K562 (cell line): ENCODE data around the gene LIX1L. TPM values are rescaled to one million over a fixed set of nuclear protein-coding genes. Genes with fewer than 3 reads are reported as not detected.
"Not testable (repeated sequence)": the region's sequence is repeated elsewhere in the genome, so short reads cannot be mapped to it uniquely, and the experiment has no call there.

Source experiments
- ATAC-seq: fragments of 200-7000 bp; cut with Tn5 transposase; 3 replicates; pipeline ENCODE4 v1.9.1; 2020; ENCODE audit warnings: moderate library complexity
- BruUV-seq: library from RNA; stranded (reverse); fragments of 400-500 nt; replicated peaks from 2 replicates; lab custom pipeline; 2021; lab: Mats Ljungman, UMichigan
- CTCF ChIA-PET: fragments of 300-600 bp; formaldehyde crosslinking; extraction: SDS; loops from one replicate; lab custom pipeline; 2021; ENCODE audit warnings: low intra/inter-chr PET ratio; lab: Yijun Ruan, JAX
- POLR2A ChIA-PET: fragments of 300-600, 350-650 bp; sonication (Branson Sonifier 250); formaldehyde crosslinking; extraction: SDS; loops from one replicate; lab custom pipeline; 2021; ENCODE audit warnings: antibody characterized with exemption, inconsistent platforms; lab: Yijun Ruan, JAX
- DNase-seq, 4 experiments: peaks; one replicate each; pipeline versions ENCODE4 v3.0.0 to v3.0.0-alpha.2; 2011 to 2018; ENCODE audit warnings: low spot score in 3 of 4, mixed read lengths in 3 of 4; ENCODE audit errors: extremely low read depth in 1 of 4
- FAIRE-seq: peaks from 2 replicates; lab custom pipeline; 2011; peaks lifted over from hg19 to GRCh38; lab: Jason Lieb, UNC
- H2AFZ ChIP-seq: 2 replicates; pipeline ENCODE4 v1.6.0; 2011; ENCODE audit warnings: low read depth, low read length, control low read depth, inconsistent platforms
- H3K27ac ChIP-seq: fragments of 200-600 bp; 3 replicates; pipeline ENCODE4 v1.8.0; 2011; ENCODE audit warnings: low read depth, mild to moderate bottlenecking, control low read depth, inconsistent platforms, low read length, moderate library complexity, mixed read lengths; ENCODE audit errors: extremely low read depth
- H3K27me3 ChIP-seq, 2 experiments: fragments of 300-600 bp in 1 of 2; 2 replicates in 1 of 2; 3 replicates in 1 of 2; pipeline versions ENCODE4 v1.6.0 to v1.8.0; 2011; ENCODE audit warnings: inconsistent platforms in 2 of 2, low read length in 2 of 2, mild to moderate bottlenecking in 1 of 2, mixed read lengths in 1 of 2, moderate library complexity in 1 of 2; ENCODE audit not compliant: control insufficient read depth in 2 of 2, insufficient read depth in 2 of 2
- H3K36me3 ChIP-seq: fragments of 300-600 bp; 3 replicates; pipeline ENCODE4 v1.8.0; 2011; ENCODE audit warnings: mild to moderate bottlenecking, low read length, inconsistent platforms; ENCODE audit not compliant: control insufficient read depth, insufficient read depth
- H3K4me1 ChIP-seq, 2 experiments: fragments of 200-600 bp in 1 of 2; replicated peaks in 1 of 2; 2 replicates in 1 of 2; 3 replicates in 1 of 2; pipeline versions ENCODE4 v1.5.1 to v1.8.0; 2011; ENCODE audit warnings: inconsistent platforms in 2 of 2, low read length in 2 of 2, mild to moderate bottlenecking in 1 of 2, mixed read lengths in 1 of 2, moderate library complexity in 1 of 2; ENCODE audit not compliant: control insufficient read depth in 2 of 2, insufficient read depth in 2 of 2
- H3K4me2 ChIP-seq: 2 replicates; pipeline ENCODE4 v1.6.1; 2011; ENCODE audit warnings: low read length, control low read depth, inconsistent platforms, mixed read lengths; ENCODE audit not compliant: insufficient read depth
- H3K4me3 ChIP-seq: fragments of 200-600 bp; sonication (generic), shearing (Covaris generic); 2 replicates; pipeline ENCODE4 v1.5.1; 2016; ENCODE audit warnings: control low read depth, inconsistent platforms
- H3K79me2 ChIP-seq: fragments of 200-600 bp; 3 replicates; pipeline ENCODE4 v1.8.0; 2011; ENCODE audit warnings: low read length, inconsistent platforms; ENCODE audit not compliant: control insufficient read depth, insufficient read depth
- H3K9ac ChIP-seq, 2 experiments: 2 replicates each; pipeline versions ENCODE4 v1.6.0 to v1.6.1; 2011; ENCODE audit warnings: low read depth in 2 of 2, low read length in 2 of 2, control low read depth in 1 of 2, inconsistent platforms in 1 of 2, mild to moderate bottlenecking in 1 of 2, mixed read lengths in 1 of 2; ENCODE audit not compliant: insufficient read depth in 1 of 2
- H3K9me1 ChIP-seq: one replicate; pipeline ENCODE4 v1.6.0; 2011; ENCODE audit warnings: inconsistent platforms, mild to moderate bottlenecking, low read length, moderate library complexity; ENCODE audit not compliant: control insufficient read depth, insufficient read depth
- H3K9me3 ChIP-seq: replicated peaks from 2 replicates; pipeline ENCODE4 v1.5.1; 2011; ENCODE audit warnings: low read depth, low read length, inconsistent platforms; ENCODE audit not compliant: control insufficient read depth, insufficient read depth
- H4K20me1 ChIP-seq: replicated peaks from 2 replicates; pipeline ENCODE4 v1.6.1; 2011; ENCODE audit warnings: low read length, inconsistent platforms, mixed read lengths; ENCODE audit not compliant: control insufficient read depth, insufficient read depth
- BCOR ChIP-seq: fragments of 450-650 bp; IDR thresholded peaks from 2 replicates; pipeline ENCODE4 v1.6.1; 2016
- KDM1A ChIP-seq, 2 experiments: fragments of 450-650 bp; IDR thresholded peaks; 2 replicates each; pipeline ENCODE4 v1.6.1; 2016; ENCODE audit warnings: mild to moderate bottlenecking in 2 of 2
- PBX2 ChIP-seq, 2 experiments: IDR thresholded peaks in 1 of 2; conservative IDR thresholded peaks in 1 of 2; 2 replicates each; pipeline ENCODE4 v1.6.1; 2016; ENCODE audit warnings: low read depth in 2 of 2, mild to moderate bottlenecking in 1 of 2, missing compliant biosample characterization in 1 of 2, missing genetic modification characterization in 1 of 2, moderate library complexity in 1 of 2
- WGBS: fragments of 100-300 bp; shearing (Covaris generic); methylation state at CpG from one replicate; pipeline ENCODE4 v1.1.6; 2016; ENCODE audit warnings: low coverage, mixed read lengths; ENCODE audit not compliant: insufficient coverage; ENCODE audit errors: missing lambda C conversion rate; 5-methylcytosine and 5-hydroxymethylcytosine counted together
- in situ Hi-C: fragments of 300-500 bp; cut with MboI; formaldehyde crosslinking; loops from 4 replicates; pipeline ENCODE4 v1.15.0; 2018; ENCODE audit warnings: inconsistent platforms, mixed read lengths
- intact Hi-C: fragments of 100-400 bp; cut with micrococcal nuclease; formaldehyde crosslinking; loops from 2 replicates; pipeline ENCODE4 v1.14.2; 2022
- polyA plus RNA-seq, 8 experiments: library from polyadenylated mRNA; depleted of rRNA in 4 of 8; stranded (reverse) in 5 of 8; unstranded in 3 of 8; fragments of >200 nt; fragmentation: Nextera tagmentation in 2 of 8; fragmentation: Illumina TruSeq in 1 of 8; extraction: Ambion mirVana in 2 of 8; extraction: Trizol in 1 of 8; gene quantifications; 2 replicates each; pipeline versions ENCODE4 v1.2.1 to v1.2.3, GENCODE V29; 2011 to 2014; ENCODE audit warnings: inconsistent platforms in 1 of 8, missing spikeins in 1 of 8
- total RNA-seq, 7 experiments: library from RNA; depleted of rRNA in 6 of 7; stranded (reverse); fragments of >200 nt in 6 of 7; fragmentation: Illumina TruSeq in 2 of 7; extraction: Trizol in 2 of 7; gene quantifications; 2 replicates each; pipeline versions ENCODE4 v1.2.1 to v1.2.3, GENCODE V29; 2011 to 2021; ENCODE audit warnings: low replicate concordance in 1 of 7

The LIX1L gene
- total and polyA plus RNA-seq, 9 of the 15 experiments (the other 6 are each of a cell fraction or from before 2014, with no cell fraction given), result 4.6 to 26.5 (median 12.5) TPM

- Histone ChIP-seq H3K36me3 (peaks cover 26% of the 10 kb centered on the region; the same call in 2 of the 3 replicates), H3K4me2 (peak overlapping the region; percentile 93; the same call in 1 of the 2 replicates), H3K4me1 (peaks cover 7 to 23% of the 10 kb centered on the region in 2 experiments; a peak in 4 of 5 replicates)
- ATAC-seq; H3K27me3 ChIP-seq; BruUV-seq; intact Hi-C loops; H3K9me3 ChIP-seq; H3K79me2 ChIP-seq; H3K9ac ChIP-seq; POLR2A ChIA-PET; H2AFZ ChIP-seq; in situ Hi-C loops; DNase-seq; H3K4me3 ChIP-seq; H3K9me1 ChIP-seq; H4K20me1 ChIP-seq; H3K27ac ChIP-seq; FAIRE-seq; TF ChIP-seq PBX2 (CRISPR knock-in tag; IDR thresholded peaks at IDR 0.05; ENCODE audit: low read depth): not testable (repeated sequence)
- TF ChIP-seq PBX2 (tag; conservative IDR thresholded peaks at IDR 0.05; ENCODE audit: low read depth), result 0 out of 2 replicates have a peak, but pooled peaks have one; percentile 11
- peak in 1 of 2 experiments; percentile 53; a peak in 1 of 4 replicates for TF ChIP-seq KDM1A (IDR thresholded peaks at IDR 0.05)
- peak; percentile 54 for TF ChIP-seq BCOR
- WGBS, result 68% methylated on average over 2 of the region's 4 CpGs
- CTCF ChIA-PET, result interaction anchor here (0.7 kb wide), 1 partner anchor 93 kb away, joined by 3 read pairs; no protein-coding TSS in a partner anchor
These were observed 37.5 kb downstream of the LIX1L start for GRCh38 chr1:145920297-145920696.
